Pancreas (tissue), 10 donors: ENCODE data around the gene WNK4. TPM values are rescaled to one million over a fixed set of nuclear protein-coding genes. Genes with fewer than 3 reads are reported as not detected.

Experiments
- ATAC-seq, 4 donors: fragments of 200-7000 bp; cut with Tn5 transposase; one replicate each; pipeline versions ENCODE4 v1.8.0 to v1.9.1; 2020; ENCODE audit warnings: mild to moderate bottlenecking in 4 of 4, moderate library complexity in 4 of 4
- DNase-seq, 6 donors: peaks; one replicate each; pipeline ENCODE4 v3.0.0-alpha.2; 2020
- FAIRE-seq: peaks from 2 replicates; lab custom pipeline; 2012; peaks lifted over from hg19 to GRCh38; lab: Jason Lieb, UNC
- H3K27ac ChIP-seq, 4 donors: fragments of 200-600 bp; sonication (generic); 1 replicate in 3 of 4; 2 replicates in 1 of 4; pipeline versions ENCODE4 v1.5.0 to v1.8.0; 2020
- H3K27me3 ChIP-seq, 4 donors: fragments of 200-600 bp; one replicate each; pipeline ENCODE4 v1.8.0; 2021
- H3K36me3 ChIP-seq, 3 donors: fragments of 200-600 bp; sonication (generic) in 1 of 3; one replicate each; pipeline versions ENCODE4 v1.5.0 to v1.8.0; 2020 to 2021
- H3K4me1 ChIP-seq, 3 donors: fragments of 200-600 bp; one replicate each; pipeline ENCODE4 v1.8.0; 2021
- H3K4me3 ChIP-seq, 4 donors: fragments of 200-600 bp; sonication (generic) in 2 of 4; one replicate each; pipeline versions ENCODE4 v1.5.0 to v1.8.0; 2020 to 2021
- H3K9me3 ChIP-seq, 4 donors: fragments of 200-600 bp; one replicate each; pipeline ENCODE4 v1.8.0; 2021
- WGBS, 2 donors: extraction: QIAGEN DNeasy Blood & Tissue Kit; methylation state at CpG; one replicate each; pipeline ENCODE4 v1.1.7; 2013; 5-methylcytosine and 5-hydroxymethylcytosine counted together
- intact Hi-C, 3 donors: fragments of 100-400 bp; cut with DNase I; formaldehyde crosslinking; loops; one replicate each; pipeline versions ENCODE4 v1.11.1 to v1.14.2; 2022
- polyA plus RNA-seq, 2 donors: library from polyadenylated mRNA; stranded (reverse); fragments of 200-250 nt; gene quantifications; one replicate each; pipeline ENCODE4 v1.2.3, GENCODE V29; 2013
- total RNA-seq, 6 donors: library from RNA; stranded (reverse); fragmentation: NEBNext Ultra II Directional in 4 of 6; extraction: Animal tissue kit (Norgen Biotek cat#: 25700) in 4 of 6; gene quantifications; one replicate each; pipeline versions ENCODE4 v1.2.1 to v1.2.4, GENCODE V29; 2021 to 2023
- TF ChIP-seq, protein P1 (sequence below), 4 donors: fragments of 200-600 bp; sonication (generic) in 3 of 4; IDR thresholded peaks; one replicate each; pipeline versions ENCODE4 v1.5.0 to v1.8.0; 2021; ENCODE audit warnings: antibody characterized with exemption in 4 of 4
- donor health status: healthy with polysubstance abuse.
- donor health status: DM: no; HTN: no; CAD: no; lungs with moderate emphysema.
- donor health status: DM: no; HTN: no; CAD: no.
- donor health status: control.
- donor health status: control.
- donor health status: Bipolar disorder and iron deficiency.
- donor health status: DM: yes; HTN: yes; CAD: no.
- donor health status: DM: no; HTN: no; CAD: no.
- donor health status: DM: no; HTN: no; CAD: no.
- donor health status: DM: yes; HTN: yes; CAD: no.

Gene WNK4
- total and polyA plus RNA-seq, 8 donors, result 0.19 to 4.7 (median 0.53) TPM

DNA sequence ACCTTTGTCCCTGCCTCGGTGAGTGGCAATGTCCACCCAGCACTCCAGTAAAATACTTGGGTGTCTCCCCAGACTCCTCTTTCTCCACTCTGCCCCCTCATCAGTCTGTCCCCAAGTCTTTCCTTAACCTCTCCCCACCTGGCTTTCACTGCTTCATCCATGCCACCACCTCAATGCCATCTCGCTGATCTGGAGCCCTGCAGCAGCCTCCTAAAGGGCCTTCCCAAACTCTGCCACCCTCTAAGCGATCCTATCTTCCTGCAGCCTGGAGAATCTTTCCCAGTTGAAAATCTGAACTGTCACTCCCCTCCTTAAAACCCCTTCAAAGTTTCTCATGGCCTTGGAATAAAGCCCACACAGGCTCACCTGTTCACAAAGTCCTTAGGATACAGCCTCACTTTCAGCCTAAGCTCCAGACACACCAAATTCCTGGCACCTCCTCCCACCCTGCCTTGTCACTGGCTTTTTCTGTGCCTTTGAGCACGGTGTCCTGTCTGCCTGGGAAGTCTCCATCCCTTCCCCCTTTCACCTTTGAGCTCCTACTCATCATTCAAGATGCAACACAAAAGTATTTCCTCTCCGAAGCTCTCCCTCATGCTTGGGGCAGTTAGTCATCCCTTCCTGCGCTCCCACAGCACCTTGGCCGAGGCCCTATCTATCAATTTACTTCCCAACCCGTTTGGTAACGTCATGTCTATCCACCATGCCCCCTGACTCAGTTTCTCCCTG, 2.8 kb downstream of the WNK4 start:
- intact Hi-C loops, result no loop called here
- ATAC-seq (no peak), DNase-seq (no peak), FAIRE-seq (no peak)
- WGBS, 2 donors, result 39 to 43% methylated on average over 9 of the region's 9 CpGs
- Histone ChIP-seq H3K4me3 (no peak overlapping the region), H3K27ac (no peak overlapping the region), H3K36me3 (peaks cover 0 to 14% (median 3%) of the 10 kb centered on the region in 3 donors), H3K27me3 (peaks cover 0 to 12% (median 2%) of the 10 kb centered on the region in 4 donors), H3K4me1 (peaks cover 0 to 9% (median 0%) of the 10 kb centered on the region in 3 donors), H3K9me3 (no peaks in the 10 kb centered on the region)
- TF ChIP-seq, protein P1, sequence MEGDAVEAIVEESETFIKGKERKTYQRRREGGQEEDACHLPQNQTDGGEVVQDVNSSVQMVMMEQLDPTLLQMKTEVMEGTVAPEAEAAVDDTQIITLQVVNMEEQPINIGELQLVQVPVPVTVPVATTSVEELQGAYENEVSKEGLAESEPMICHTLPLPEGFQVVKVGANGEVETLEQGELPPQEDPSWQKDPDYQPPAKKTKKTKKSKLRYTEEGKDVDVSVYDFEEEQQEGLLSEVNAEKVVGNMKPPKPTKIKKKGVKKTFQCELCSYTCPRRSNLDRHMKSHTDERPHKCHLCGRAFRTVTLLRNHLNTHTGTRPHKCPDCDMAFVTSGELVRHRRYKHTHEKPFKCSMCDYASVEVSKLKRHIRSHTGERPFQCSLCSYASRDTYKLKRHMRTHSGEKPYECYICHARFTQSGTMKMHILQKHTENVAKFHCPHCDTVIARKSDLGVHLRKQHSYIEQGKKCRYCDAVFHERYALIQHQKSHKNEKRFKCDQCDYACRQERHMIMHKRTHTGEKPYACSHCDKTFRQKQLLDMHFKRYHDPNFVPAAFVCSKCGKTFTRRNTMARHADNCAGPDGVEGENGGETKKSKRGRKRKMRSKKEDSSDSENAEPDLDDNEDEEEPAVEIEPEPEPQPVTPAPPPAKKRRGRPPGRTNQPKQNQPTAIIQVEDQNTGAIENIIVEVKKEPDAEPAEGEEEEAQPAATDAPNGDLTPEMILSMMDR (IDR thresholded peaks at IDR 0.05), result no peak

DNA sequence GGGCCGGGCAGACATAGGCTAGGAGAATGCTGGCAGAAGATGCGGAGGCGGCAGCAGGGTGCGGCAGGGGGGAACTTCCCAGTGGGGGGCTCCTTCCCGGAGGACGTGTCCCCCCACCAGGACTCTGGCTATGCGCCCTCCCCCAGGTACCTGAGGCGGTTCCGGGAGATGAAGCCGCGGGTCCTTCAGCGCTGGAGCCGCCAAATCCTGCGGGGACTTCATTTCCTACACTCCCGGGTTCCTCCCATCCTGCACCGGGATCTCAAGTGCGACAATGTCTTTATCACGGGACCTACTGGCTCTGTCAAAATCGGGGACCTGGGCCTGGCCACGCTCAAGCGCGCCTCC, 3.4 kb downstream of the WNK4 start:
- FAIRE-seq (no peak), DNase-seq (no peak), ATAC-seq (no peak)
- no peak overlapping the region for H3K4me3 ChIP-seq
- intact Hi-C loops, result no loop called here
- H3K27ac ChIP-seq, result no peak overlapping the region
- peaks cover 0 to 8% (median 0%) of the 10 kb centered on the region in 3 donors for H3K36me3 ChIP-seq
- WGBS, 2 donors, result 24 to 25% methylated on average over 22 of the region's 22 CpGs
- H3K27me3 ChIP-seq, result peaks cover 0 to 12% (median 2%) of the 10 kb centered on the region in 4 donors
- TF ChIP-seq, protein P1 (IDR thresholded peaks at IDR 0.05), result no peak
- H3K4me1 ChIP-seq, result peaks cover 0 to 9% (median 0%) of the 10 kb centered on the region in 3 donors
- no peaks in the 10 kb centered on the region for H3K9me3 ChIP-seq

DNA sequence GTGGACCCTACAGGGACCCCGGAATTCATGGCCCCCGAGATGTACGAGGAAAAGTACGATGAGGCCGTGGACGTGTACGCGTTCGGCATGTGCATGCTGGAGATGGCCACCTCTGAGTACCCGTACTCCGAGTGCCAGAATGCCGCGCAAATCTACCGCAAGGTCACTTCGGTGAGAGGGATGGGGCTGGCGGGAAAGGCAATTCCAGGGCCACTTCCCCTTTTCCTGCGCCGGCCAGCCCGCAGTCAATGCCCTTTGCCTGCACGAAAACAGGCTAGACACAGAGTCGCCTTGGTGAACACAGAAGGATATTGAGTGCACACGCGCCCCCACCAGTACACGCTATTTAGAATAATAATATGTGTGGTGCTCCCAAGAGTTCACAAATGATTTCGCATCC, 4.0 kb downstream of the WNK4 start:
- Histone ChIP-seq H3K27me3 (peaks cover 0 to 12% (median 2%) of the 10 kb centered on the region in 4 donors), H3K4me3 (no peak overlapping the region), H3K9me3 (no peaks in the 10 kb centered on the region), H3K27ac (no peak overlapping the region), H3K36me3 (peaks cover 0 to 3% (median 0%) of the 10 kb centered on the region in 3 donors), H3K4me1 (peaks cover 0 to 9% (median 0%) of the 10 kb centered on the region in 3 donors)
- ATAC-seq (peak in 1 of 4 donors; percentile 14), DNase-seq (no peak), FAIRE-seq (no peak)
- WGBS, 2 donors, result 24 to 26% methylated on average over 25 of the region's 25 CpGs
- TF ChIP-seq, protein P1 (IDR thresholded peaks at IDR 0.05), result no peak
- intact Hi-C loops, result no loop called here

DNA sequence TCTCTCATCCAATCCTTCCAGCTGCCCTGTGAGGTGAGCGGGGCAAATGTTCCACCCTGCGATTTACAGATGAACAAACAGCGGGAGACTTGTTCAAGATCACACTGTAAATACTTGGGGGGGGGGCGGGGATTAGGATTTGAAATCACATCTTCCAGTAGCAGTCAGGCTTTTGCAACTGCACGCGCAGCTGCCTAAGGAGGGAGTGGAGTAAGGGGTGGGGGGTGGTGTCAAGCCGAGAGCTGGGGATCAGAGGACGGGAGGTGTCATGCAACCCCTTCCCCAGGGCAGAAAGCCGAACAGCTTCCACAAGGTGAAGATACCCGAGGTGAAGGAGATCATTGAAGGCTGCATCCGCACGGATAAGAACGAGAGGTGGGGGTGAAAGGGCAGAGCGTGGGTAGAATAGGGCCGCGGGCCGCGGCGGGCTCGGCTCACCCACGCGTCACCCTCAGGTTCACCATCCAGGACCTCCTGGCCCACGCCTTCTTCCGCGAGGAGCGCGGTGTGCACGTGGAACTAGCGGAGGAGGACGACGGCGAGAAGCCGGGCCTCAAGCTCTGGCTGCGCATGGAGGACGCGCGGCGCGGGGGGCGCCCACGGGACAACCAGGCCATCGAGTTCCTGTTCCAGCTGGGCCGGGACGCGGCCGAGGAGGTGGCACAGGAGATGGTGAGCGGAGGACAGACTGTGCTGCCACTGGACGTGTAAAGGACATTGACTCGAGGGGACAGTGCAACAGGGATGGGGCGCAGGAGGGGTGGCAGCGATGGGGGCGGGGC, 4.6 kb downstream of the WNK4 start:
- no peaks in the 10 kb centered on the region for H3K36me3 ChIP-seq
- no peak overlapping the region for H3K27ac ChIP-seq
- 17 to 20% methylated on average over 47 to 52 of the region's 52 CpGs for WGBS, 2 donors
- intact Hi-C loops, result no loop called here
- FAIRE-seq (no peak), ATAC-seq (no peak), DNase-seq (peak in 1 of 6 donors; percentile 67)
- TF ChIP-seq, protein P1 (IDR thresholded peaks at IDR 0.05), result no peak
- H3K27me3 ChIP-seq, result peaks cover 0 to 12% (median 2%) of the 10 kb centered on the region in 4 donors
- peaks cover 0 to 9% (median 0%) of the 10 kb centered on the region in 3 donors for H3K4me1 ChIP-seq
- H3K9me3 ChIP-seq, result no peaks in the 10 kb centered on the region
- no peak overlapping the region for H3K4me3 ChIP-seq
